Activated naive CD8-positive, alpha-beta T cell treated with anti-CD3 and anti-CD28 coated beads for 36 hours (primary cell): ENCODE measurements around the gene ESRRG. TPM values are rescaled to one million over a fixed set of nuclear protein-coding genes. Genes with fewer than 3 reads are reported as not detected.
"Not testable (repeated sequence)": the region's sequence is repeated elsewhere in the genome, so short reads cannot be mapped to it uniquely, and the experiment has no call there.

ENCODE experiments used
- DNase-seq: peaks from one replicate; pipeline ENCODE4 v3.0.0; 2021
- H3K27ac Mint-ChIP-seq: one replicate; pipeline ENCODE4 v1.8.0; 2022; ENCODE audit warnings: mild to moderate bottlenecking, moderate library complexity, mixed read lengths
- H3K27me3 Mint-ChIP-seq: one replicate; pipeline ENCODE4 v1.8.0; 2022; ENCODE audit warnings: mild to moderate bottlenecking, mixed read lengths
- H3K36me3 Mint-ChIP-seq: one replicate; pipeline ENCODE4 v1.8.0; 2021; ENCODE audit warnings: mild to moderate bottlenecking, mixed read lengths
- H3K4me1 Mint-ChIP-seq: one replicate; pipeline ENCODE4 v1.8.0; 2021; ENCODE audit warnings: mixed read lengths
- H3K4me3 Mint-ChIP-seq: one replicate; pipeline ENCODE4 v1.8.0; 2022; ENCODE audit warnings: mild to moderate bottlenecking, moderate library complexity, mixed read lengths
- H3K9me3 Mint-ChIP-seq: one replicate; pipeline ENCODE4 v1.8.0; 2022; ENCODE audit warnings: mixed read lengths
- total RNA-seq, 2 experiments: library from RNA; stranded (reverse); gene quantifications; one replicate each; pipeline ENCODE4 v1.2.3, GENCODE V29; 2021

Gene ESRRG
- total RNA-seq, 2 experiments from 2014 or later, result not detected

DNA sequence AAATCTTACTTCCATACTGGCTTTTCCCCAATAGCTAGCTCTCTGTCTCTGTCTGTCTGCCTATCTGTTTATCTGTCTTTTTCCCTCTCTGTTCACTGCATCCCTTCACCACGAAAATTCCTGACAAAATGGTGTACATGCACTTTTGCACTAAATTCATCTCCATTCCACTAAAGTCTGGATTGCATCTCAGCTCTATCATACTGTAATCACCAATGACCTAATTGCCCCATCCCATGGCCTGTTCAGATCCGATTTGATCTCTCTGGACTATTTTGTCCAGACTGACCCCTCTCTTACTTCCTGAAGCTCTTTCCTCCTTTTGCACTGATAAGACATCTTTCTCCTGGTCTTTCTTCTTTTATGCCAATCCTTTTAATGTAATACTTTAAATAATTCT, 187.5 kb downstream of the ESRRG start:
- Mint-ChIP-seq H3K4me1 (no peaks in the 10 kb centered on the region), H3K9me3 (peaks cover 2% of the 10 kb centered on the region), H3K36me3 (no peaks in the 10 kb centered on the region), H3K4me3 (no peak overlapping the region), H3K27ac (no peak overlapping the region), H3K27me3 (no peaks in the 10 kb centered on the region)
- DNase-seq, result no peak

DNA sequence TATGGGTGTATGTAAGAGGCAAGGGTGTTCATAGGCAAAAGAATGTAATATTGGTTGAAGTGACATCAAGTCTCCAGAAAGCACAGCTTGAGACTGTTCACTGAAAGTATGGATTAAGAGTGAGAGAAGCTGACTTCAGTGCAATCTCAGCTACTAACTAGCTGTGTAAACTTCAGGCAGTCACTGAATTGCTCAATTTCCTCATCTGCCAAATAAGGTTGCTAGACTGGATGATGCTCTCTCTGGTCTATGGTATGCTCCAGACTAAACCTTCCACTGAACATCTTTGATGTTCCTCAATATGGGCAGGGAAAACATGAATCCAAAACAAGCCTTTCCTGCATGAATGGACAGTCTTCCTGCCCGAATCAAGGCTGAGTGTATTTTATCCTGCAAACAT, 188.2 kb downstream of the ESRRG start:
- Mint-ChIP-seq H3K36me3 (no peaks in the 10 kb centered on the region), H3K4me3 (no peak overlapping the region), H3K27ac (no peak overlapping the region), H3K27me3 (no peaks in the 10 kb centered on the region), H3K9me3 (peaks cover 2% of the 10 kb centered on the region), H3K4me1 (no peaks in the 10 kb centered on the region)
- no peak for DNase-seq

DNA sequence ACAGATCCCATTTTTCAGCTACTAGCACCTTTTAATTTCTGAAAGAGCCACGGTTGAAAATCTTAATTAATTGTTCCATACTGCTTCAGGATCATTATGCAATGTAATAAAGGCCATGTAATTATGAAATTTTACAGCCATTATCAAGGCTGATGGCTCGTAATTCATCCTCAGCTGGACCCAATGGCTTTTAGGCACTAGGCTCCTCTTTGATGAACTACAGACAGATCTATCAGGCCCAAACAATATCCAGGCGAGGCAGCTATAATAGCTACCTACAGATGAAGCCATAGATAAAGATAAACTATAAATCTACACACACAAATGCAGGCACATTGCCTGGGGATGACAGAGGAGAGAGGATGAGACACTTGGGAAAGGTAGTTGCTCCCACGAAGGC, 189.5 kb downstream of the ESRRG start:
- Mint-ChIP-seq H3K27me3 (no peaks in the 10 kb centered on the region), H3K36me3 (no peaks in the 10 kb centered on the region), H3K9me3 (no peaks in the 10 kb centered on the region), H3K27ac (no peak overlapping the region), H3K4me3 (no peak overlapping the region), H3K4me1 (no peaks in the 10 kb centered on the region)
- DNase-seq, result no peak

DNA sequence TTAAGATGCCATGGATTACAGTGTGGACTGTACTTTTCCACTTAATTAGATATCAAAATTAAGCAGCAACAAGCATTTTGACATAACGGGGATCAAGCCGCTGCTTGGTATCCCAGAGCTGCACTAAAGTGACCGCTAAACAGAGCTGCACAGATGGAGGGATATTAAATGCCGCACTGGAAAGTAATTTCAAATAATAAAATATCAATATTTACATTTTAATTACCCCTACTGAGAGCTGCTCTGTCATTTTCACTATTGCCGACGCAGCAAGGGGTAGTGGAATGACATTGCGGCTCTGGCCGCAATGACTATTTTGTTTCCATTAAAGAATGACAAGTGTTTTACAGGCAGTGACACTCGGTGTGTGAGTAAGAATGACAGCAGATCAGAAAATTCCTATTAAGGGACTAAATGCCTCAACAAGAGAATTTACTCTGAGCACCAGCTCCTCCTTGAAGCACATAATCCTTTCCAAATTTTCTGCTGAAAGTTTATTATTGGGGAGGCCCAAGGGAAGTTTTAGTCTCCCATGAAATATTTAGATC, 190.9 kb downstream of the ESRRG start:
- no peaks in the 10 kb centered on the region for H3K27me3 Mint-ChIP-seq
- H3K4me3 Mint-ChIP-seq, result no peak overlapping the region
- H3K36me3 Mint-ChIP-seq, result no peaks in the 10 kb centered on the region
- no peak for DNase-seq
- no peaks in the 10 kb centered on the region for H3K9me3 Mint-ChIP-seq
- no peaks in the 10 kb centered on the region for H3K4me1 Mint-ChIP-seq
- H3K27ac Mint-ChIP-seq, result no peak overlapping the region

DNA sequence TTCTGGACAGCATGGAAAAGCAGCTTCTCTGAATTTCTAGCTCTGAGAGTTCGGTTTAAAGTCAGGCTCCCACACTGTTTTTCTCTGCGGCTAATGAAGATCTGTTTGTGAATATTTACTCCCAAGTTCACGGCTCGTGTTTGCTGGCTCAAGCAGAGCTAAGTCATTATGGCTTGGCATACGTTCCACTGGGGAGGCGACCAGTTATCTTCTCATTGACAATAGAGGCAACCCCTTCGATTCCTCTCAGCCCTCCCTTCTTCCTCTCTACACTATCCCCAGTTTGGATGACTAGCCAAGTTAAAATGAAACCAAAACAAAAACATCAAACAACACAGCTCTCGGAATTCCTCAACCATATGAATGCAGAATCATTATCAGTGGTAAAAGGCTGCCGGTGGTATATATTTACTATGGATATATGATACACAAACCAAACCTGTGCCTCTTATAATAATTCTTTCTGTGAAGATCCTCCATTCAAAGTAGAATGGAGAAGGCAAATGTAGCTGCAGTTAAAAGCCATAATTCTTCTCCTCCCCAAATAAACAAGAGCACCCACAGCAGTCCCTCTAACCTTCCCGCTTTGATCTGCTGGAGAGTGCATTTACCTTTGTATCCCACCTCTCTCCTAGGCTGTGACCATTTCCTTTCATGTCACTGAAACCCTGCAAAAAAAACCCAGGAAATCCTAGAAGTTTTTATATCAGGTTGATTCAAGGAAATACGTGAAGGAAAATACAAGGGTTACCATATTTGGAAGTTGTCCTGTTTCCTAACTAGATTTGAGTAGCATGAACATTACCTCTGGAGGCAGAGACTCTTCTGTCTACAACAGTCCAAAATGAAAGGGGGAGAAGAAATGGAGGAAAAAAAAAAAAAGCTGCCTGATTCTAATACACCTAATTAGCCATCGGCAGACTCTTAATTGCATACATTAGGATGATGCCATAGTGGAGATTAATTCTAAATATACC, 191.7 kb downstream of the ESRRG start:
- H3K4me3 Mint-ChIP-seq, result no peak overlapping the region

DNA sequence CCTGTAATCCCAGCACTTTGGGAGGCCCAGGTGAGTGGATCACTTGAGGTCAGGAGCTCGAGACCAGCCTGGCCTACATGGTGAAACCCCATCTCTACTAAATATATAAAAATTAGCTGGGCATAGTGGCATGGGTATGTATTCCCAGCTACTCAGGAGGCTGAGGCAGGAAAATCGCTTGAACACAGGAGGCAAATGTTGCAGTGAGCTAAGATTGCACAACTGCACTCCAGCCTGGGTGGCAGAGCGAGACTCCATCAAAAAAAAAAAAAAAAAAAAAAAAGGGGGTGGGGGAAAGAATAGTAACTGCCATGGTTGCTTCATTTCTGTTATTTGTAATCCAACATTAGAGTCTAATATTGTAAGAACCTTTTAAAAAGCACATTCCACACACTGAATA, 193.4 kb downstream of the ESRRG start:
- DNase-seq, H3K4me3 Mint-ChIP-seq, H3K4me1 Mint-ChIP-seq, H3K9me3 Mint-ChIP-seq, H3K27me3 Mint-ChIP-seq, H3K27ac Mint-ChIP-seq, H3K36me3 Mint-ChIP-seq: not testable (repeated sequence)

More for the DNA sequence above, 191.7 kb downstream of the ESRRG start:
- no peak overlapping the region for H3K27ac Mint-ChIP-seq
- H3K36me3 Mint-ChIP-seq, result no peaks in the 10 kb centered on the region
- H3K27me3 Mint-ChIP-seq, result no peaks in the 10 kb centered on the region
- no peaks in the 10 kb centered on the region for H3K9me3 Mint-ChIP-seq
- no peak for DNase-seq
- H3K4me1 Mint-ChIP-seq, result no peaks in the 10 kb centered on the region

DNA sequence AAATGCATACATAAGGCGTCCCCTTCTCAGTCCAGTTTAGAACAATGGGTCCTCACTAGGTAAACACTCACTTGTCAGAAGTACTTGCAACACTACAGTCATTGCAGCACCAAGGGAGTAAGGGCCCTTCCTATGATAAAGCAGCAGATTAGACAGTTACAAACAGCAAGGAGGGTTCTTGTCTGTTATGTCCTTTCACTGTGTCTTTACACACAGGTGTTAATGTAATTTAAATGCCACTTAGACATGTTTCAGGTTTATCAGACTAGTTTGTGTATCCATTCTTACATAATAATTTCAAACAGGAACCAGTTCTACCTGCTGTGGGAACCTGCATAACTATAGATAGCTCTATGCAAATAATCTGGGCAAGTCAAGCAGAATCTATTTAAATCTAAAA, 194.4 kb downstream of the ESRRG start:
- H3K4me1 Mint-ChIP-seq, result no peaks in the 10 kb centered on the region
- H3K27ac Mint-ChIP-seq, result no peak overlapping the region
- no peak for DNase-seq
- H3K27me3 Mint-ChIP-seq, result no peaks in the 10 kb centered on the region
- no peaks in the 10 kb centered on the region for H3K9me3 Mint-ChIP-seq
- no peak overlapping the region for H3K4me3 Mint-ChIP-seq
- H3K36me3 Mint-ChIP-seq, result no peaks in the 10 kb centered on the region

DNA sequence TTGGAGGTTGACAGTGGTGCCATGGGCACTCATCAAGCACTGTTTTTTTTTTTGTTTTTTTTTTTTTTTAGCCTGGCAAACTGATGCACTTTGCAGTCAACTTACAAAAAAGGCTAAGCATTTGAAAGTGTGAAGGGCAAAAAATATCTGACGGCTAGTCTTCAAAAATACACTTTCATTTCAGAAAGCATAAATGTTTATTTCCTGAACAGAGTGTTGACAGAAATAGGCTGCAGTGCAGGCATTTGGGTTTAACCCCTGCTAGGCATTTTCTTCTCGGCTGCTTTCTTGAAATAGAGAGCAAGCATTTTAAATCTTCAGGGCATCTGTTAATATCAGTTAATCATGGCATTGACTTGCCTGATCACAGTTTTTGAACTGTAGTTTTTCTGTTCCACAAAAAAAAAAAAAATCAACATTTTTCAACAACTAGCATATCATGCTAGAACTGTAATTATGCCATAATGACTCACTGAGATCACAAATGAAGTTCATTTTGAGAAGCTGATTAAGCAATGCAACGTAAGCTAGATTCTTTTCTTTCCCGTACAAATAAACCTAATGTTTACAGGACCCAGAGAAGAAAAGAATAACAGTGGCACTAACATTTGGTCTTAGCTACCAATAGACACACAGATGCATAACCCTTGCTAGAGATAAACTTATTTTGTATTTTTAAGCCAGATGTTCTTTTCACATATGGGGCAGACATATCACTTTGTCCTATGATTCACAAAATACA, 199.6 kb downstream of the ESRRG start:
- Mint-ChIP-seq H3K4me3 (no peak overlapping the region), H3K9me3 (no peaks in the 10 kb centered on the region), H3K36me3 (no peaks in the 10 kb centered on the region), H3K27me3 (no peaks in the 10 kb centered on the region), H3K27ac (no peak overlapping the region), H3K4me1 (no peaks in the 10 kb centered on the region)
- DNase-seq, result no peak

DNA sequence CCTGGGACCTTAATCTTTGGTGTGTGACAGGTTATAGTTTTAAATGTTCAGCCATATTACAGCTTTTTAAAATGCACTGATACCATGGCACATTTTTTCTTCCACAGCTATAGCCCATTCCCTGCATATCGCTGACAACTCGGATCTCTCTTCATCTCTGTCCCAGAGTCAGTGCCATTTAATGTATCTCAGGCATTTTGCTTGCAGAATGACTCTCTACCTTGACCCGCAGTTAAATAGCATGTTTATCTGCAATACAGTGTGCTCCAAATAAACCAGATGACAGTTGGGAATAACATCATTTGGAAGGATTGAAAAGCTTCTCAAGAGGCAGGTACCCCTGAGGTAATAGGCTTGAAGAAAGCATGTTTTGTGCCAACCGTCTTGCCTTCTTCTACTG, 200.2 kb downstream of the ESRRG start:
- no peak for DNase-seq
- H3K27me3 Mint-ChIP-seq, result no peaks in the 10 kb centered on the region
- no peaks in the 10 kb centered on the region for H3K36me3 Mint-ChIP-seq
- H3K4me1 Mint-ChIP-seq, result no peaks in the 10 kb centered on the region
- no peak overlapping the region for H3K4me3 Mint-ChIP-seq
- no peak overlapping the region for H3K27ac Mint-ChIP-seq
- H3K9me3 Mint-ChIP-seq, result peaks cover 2% of the 10 kb centered on the region

DNA sequence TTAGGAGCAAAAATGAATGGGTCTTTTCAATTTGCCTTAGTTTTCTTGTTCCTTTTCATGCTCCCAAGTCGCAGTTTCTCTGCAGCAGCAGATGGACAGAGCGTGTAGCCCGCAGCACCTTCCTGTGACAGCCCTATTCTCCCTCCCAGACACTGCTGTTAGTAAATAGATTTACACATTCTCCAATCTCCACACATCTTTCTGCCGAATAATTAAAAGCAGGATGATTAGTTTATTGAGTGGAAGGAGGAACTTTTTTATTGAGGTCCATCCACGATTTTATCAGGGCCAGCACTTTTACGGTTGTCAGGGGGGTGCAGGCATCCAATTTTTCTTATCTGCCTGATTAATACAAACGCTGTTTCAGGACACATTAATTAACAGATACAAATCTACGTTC, 201.8 kb downstream of the ESRRG start:
- no peak for DNase-seq
- H3K9me3 Mint-ChIP-seq, result peaks cover 2% of the 10 kb centered on the region
- no peak overlapping the region for H3K4me3 Mint-ChIP-seq
- no peaks in the 10 kb centered on the region for H3K36me3 Mint-ChIP-seq
- H3K27me3 Mint-ChIP-seq, result no peaks in the 10 kb centered on the region
- H3K27ac Mint-ChIP-seq, result no peak overlapping the region
- H3K4me1 Mint-ChIP-seq, result no peaks in the 10 kb centered on the region

DNA sequence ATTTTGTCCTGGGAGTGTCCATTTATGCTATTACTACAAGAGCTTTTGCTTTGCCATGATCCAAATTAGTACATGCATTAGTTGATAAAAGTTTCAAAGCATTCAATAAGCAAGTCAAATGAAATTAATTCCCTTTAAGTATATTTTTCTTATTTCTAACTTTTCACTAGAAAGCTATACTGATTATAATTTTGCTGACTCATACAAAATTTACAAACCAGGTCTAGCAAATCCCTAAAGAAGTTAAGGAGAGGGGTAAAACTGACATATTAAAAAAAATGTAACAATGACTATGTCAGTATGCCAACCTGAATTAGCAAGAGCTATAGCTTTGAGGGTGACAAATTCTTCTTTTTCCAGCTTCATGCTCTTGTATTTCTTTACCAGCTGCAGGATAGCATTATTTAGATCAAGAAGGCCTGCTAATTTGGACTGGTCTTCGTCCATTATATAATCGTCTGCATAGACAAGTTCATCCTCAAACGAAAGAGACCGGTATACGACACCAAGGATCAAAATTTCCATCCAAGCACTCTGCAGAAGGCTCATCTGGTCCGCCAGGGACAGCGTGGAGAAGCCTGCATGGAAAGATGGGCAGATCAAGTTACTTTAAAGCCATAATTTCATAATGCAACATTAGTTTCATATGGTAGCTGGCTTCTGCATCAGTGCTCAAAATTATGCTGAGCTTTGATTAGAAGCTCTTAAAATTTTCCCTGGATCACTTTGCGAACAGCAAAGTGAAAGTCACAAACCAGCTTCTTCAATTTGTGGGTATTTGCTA, 204.2 kb downstream of the ESRRG start:
- H3K4me3 Mint-ChIP-seq, result no peak overlapping the region
- no peaks in the 10 kb centered on the region for H3K4me1 Mint-ChIP-seq
- H3K36me3 Mint-ChIP-seq, result no peaks in the 10 kb centered on the region
- H3K9me3 Mint-ChIP-seq, result peaks cover 2% of the 10 kb centered on the region
- H3K27ac Mint-ChIP-seq, result no peak overlapping the region
- DNase-seq, result no peak
- H3K27me3 Mint-ChIP-seq, result no peaks in the 10 kb centered on the region

DNA sequence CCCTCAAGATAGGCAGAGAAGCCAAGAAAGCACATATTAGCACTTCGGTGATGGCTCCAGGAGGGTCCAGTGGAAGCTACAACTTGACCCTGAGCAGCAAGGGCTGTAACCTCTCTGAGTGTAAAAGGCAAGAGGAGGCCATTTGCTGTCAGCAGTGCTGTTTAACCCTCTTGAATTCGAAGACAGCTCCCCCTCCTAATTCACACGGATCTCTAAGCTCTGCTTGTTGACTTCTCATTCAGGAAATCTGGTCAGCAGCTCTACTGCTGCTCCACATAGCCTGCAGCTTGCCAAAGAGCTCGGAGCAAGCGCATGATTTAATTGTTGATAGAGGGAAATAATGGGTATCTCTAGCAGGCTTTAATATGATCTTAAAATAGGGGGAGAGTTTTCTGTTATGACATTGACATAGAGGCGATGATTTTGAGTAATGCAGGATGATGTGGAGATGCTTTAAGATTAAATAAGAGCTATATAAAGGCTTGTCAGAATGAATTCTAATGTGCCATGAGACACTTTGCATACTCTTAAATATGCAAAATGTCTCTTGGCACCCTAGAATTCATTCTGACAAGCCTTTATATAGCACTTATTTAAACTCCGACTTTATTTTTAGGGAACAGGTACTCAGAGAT, 220.6 kb downstream of the ESRRG start:
- Mint-ChIP-seq H3K9me3 (peaks cover 4% of the 10 kb centered on the region), H3K27ac (no peak overlapping the region), H3K4me1 (no peaks in the 10 kb centered on the region), H3K36me3 (no peaks in the 10 kb centered on the region), H3K27me3 (no peaks in the 10 kb centered on the region), H3K4me3 (no peak overlapping the region)
- DNase-seq, result no peak

DNA sequence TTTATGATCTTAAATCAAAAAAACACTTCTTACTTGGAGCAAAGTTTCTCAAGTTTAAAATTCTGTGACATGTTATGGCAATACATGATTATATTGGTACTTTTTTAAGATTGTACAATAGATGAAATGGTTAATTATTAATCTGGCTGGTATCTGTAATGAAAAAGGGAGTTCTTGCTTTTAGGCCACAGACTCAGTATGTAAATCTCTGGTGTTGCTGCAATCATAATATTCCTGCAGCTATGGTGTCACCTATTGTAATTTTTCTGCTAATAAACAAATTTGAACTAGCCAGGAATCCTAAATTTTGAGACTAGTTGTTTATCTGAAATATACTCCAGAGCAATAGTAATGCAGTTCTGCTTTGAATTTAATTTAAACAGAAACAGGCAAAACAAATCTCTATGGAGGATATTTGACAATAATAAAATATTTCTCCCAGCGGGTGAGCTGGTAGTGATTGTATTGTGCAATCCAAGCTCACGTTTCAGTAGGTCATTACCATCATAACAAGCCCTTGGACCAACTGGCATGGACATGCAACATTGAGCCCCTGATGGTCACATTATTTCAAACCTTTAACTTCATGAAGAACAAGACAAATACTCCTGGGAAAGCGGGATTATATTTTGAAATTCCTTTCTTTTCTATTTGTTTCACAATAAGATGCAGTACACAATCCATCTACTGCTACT, 222.8 kb downstream of the ESRRG start:
- Mint-ChIP-seq H3K4me1 (no peaks in the 10 kb centered on the region), H3K27ac (no peak overlapping the region), H3K27me3 (no peaks in the 10 kb centered on the region), H3K4me3 (no peak overlapping the region), H3K36me3 (no peaks in the 10 kb centered on the region), H3K9me3 (no peaks in the 10 kb centered on the region)
- DNase-seq, result no peak
